Panc1 (cell line): ENCODE measurements around the gene ZNF644.

Source experiments
- CTCF ChIP-seq: fragments of 450-650 bp; IDR thresholded peaks from 2 replicates; pipeline ENCODE4 v1.5.1; 2017; ENCODE audit warnings: mild to moderate bottlenecking
- POLR2AphosphoS5 ChIP-seq: IDR thresholded peaks from 2 replicates; pipeline ENCODE4 v1.6.1; 2012; ENCODE audit warnings: mild to moderate bottlenecking, low read depth, low read length, moderate library complexity
- REST ChIP-seq, 2 experiments: IDR thresholded peaks; 2 replicates each; pipeline ENCODE4 v1.6.1; 2011 to 2012; ENCODE audit warnings: low read depth in 2 of 2, control low read depth in 1 of 2, low read length in 1 of 2, mild to moderate bottlenecking in 1 of 2, moderate library complexity in 1 of 2; ENCODE audit not compliant: insufficient read depth in 1 of 2
- SIN3A ChIP-seq: IDR thresholded peaks from 2 replicates; pipeline ENCODE4 v1.6.1; 2012; ENCODE audit warnings: low read depth, mild to moderate bottlenecking, low read length, moderate library complexity, borderline replicate concordance; ENCODE audit not compliant: insufficient read depth
- TCF7L2 ChIP-seq: IDR thresholded peaks from 2 replicates; pipeline ENCODE4 v1.6.1; 2011; ENCODE audit warnings: mild to moderate bottlenecking, low read depth, low read length, inconsistent platforms

GRCh38 chr1:91045284-91045683, 23.4 kb upstream of the ZNF644 start:
- TF ChIP-seq TCF7L2 (no peak), POLR2AphosphoS5 (no peak), CTCF (no peak), REST (IDR thresholded peaks at IDR 0.05; ENCODE audit: insufficient read depth in 1 of 2, low read depth in 2 of 2, low read length in 1 of 2) (no peak), SIN3A (no peak)
